ENCODE measurements around the gene TFAP2C. TPM values are rescaled to one million over a fixed set of nuclear protein-coding genes. Genes with fewer than 3 reads are reported as not detected.
A peak's percentile ranks its signal among the peaks of the same experiment; 100 is the strongest.

TFAP2C gene
- total RNA-seq (2021) (27.8 and 34.8 TPM in 2 replicates), Bru-seq, nascent RNA (percentile 90 among the genes with signal in this experiment), BruChase-seq, experiment 1, labeled RNA remaining after a 2-hour chase (percentile 94 among the genes with signal in this experiment), BruChase-seq, experiment 2, labeled RNA remaining after a 6-hour chase (percentile 86 among the genes with signal in this experiment)
- long read RNA-seq, transcript TFAP2C-201 (7 exons, 2,866 nt): major isoform, 63 of 91 reads
- long read RNA-seq, partial matches to known transcripts: 13 of 91 reads
- long read RNA-seq, other reads (novel, unspliced or antisense): 15 of 91 reads

DNA sequence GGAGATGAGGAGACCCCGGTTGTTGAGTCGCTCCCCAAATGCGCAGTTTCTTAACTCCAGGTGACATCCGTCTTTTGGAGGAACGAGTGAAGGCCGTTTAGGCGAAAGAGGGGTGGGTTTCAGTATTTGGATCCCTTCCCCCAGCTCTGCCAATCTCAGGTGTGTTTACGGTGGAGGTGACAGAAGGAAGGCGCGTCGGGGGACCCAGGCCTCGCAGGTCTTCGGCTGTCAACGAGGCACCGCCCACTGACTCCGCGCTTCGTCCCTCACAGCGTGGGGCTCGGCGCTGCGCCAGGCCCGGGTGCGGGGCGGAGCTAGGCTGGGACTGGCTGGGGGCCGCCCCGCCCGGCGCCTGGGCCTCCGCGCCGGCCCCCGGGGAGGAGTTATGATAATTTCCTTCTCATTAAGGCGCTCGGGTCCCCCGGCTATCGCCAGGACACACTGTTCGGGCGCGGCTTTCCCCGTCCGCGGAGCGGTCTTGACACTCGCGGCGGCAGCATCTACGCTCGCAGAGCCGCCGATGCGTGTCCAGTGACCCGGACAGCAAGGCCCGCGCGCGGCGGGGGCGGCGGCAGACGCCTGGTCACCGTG, at the start of gene TFAP2C:
TSS of gene TFAP2C (plus strand) at position 434 of the 591 bp plus-strand sequence. CDS start 239 bp downstream, outside the sequence.
- Histone ChIP-seq H3K4me2 (peak within 1 kb of the TSS; percentile 99), H3K36me3 (ENCODE audit: low read depth) (peaks cover 24% of the 10 kb centered on the region; the same call in 1 of the 2 replicates), H3K27ac (peak within 1 kb of the TSS; percentile 70), H3F3A (ENCODE audit: insufficient read depth, low read depth) (peaks cover 17% of the 10 kb centered on the region; the same call in 1 of the 2 replicates), H3K9me2 (ENCODE audit: insufficient read depth) (no peaks in the 10 kb centered on the region), H3K79me2 (ENCODE audit: low read depth) (peaks cover 85% of the 10 kb centered on the region), H4K20me1 (ENCODE audit: insufficient read depth) (peaks cover 10% of the 10 kb centered on the region), H3K4me1 (replicated peaks; ENCODE audit: insufficient read depth) (peaks cover 61% of the 10 kb centered on the region), H2AFZ (peak within 1 kb of the TSS; percentile 85), H3K27me3 (ENCODE audit: insufficient read depth, low read depth) (no peaks in the 10 kb centered on the region), H3K9me3 (ENCODE audit: insufficient read depth, low read depth) (no peaks in the 10 kb centered on the region), H3K4me3 (peak within 1 kb of the TSS; percentile 100)
- TF ChIP-seq, protein P1, sequence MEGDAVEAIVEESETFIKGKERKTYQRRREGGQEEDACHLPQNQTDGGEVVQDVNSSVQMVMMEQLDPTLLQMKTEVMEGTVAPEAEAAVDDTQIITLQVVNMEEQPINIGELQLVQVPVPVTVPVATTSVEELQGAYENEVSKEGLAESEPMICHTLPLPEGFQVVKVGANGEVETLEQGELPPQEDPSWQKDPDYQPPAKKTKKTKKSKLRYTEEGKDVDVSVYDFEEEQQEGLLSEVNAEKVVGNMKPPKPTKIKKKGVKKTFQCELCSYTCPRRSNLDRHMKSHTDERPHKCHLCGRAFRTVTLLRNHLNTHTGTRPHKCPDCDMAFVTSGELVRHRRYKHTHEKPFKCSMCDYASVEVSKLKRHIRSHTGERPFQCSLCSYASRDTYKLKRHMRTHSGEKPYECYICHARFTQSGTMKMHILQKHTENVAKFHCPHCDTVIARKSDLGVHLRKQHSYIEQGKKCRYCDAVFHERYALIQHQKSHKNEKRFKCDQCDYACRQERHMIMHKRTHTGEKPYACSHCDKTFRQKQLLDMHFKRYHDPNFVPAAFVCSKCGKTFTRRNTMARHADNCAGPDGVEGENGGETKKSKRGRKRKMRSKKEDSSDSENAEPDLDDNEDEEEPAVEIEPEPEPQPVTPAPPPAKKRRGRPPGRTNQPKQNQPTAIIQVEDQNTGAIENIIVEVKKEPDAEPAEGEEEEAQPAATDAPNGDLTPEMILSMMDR (conservative IDR thresholded peaks at IDR 0.05): no peak
- TF ChIP-seq EZH2 (IDR thresholded peaks at IDR 0.05; ENCODE audit: low read depth): no peak
- peak; percentile 78 to 92 for DNase-seq
- intact Hi-C loops (cut with micrococcal nuclease; ENCODE audit: unreplicated experiment): loop anchor here (1.0 to 10.0 kb wide), 6 partner anchors 60 to 697 kb away; no protein-coding TSS in a partner anchor
- BruUV-seq (replicated peaks): no TSS peak
- POLR2A ChIA-PET (ENCODE audit: unreplicated experiment): interaction anchor here (0.6 to 0.7 kb wide), 4 partner anchors 22 to 698 kb away, joined by 5 to 8 read pairs (median 6); no protein-coding TSS in a partner anchor
- CTCF ChIA-PET: interaction anchor here (0.9 to 2.2 kb wide), 3 partner anchors 22 to 78 kb away, joined by 3 to 10 read pairs (median 6); no protein-coding TSS in a partner anchor

DNA sequence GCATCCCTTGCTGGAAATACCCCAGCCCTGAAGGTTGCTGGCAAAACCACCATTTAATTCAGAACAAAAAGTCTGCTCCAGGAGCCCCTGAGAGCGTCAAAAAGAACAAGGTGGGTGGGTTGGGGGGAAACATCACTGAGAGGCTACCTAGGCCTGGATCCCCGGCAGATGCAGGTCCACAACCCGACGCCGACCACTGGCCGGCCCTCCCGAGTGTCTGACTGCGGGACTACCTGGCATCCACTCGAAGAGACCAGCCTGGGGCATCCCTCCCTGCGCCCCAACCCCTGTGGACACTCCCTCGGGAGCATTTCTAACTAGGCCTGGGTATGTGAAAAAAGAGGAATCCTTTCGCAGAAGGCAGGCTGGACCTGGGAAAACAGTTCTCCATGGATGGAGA, 48.9 kb upstream of the TFAP2C start:
- Histone ChIP-seq H3K36me3 (ENCODE audit: low read depth) (no peaks in the 10 kb centered on the region), H3K79me2 (ENCODE audit: low read depth) (no peaks in the 10 kb centered on the region), H3K9me3 (ENCODE audit: insufficient read depth, low read depth) (no peaks in the 10 kb centered on the region), H3F3A (ENCODE audit: insufficient read depth, low read depth) (peaks cover 8% of the 10 kb centered on the region), H4K20me1 (ENCODE audit: insufficient read depth) (no peaks in the 10 kb centered on the region), H3K4me3 (no peak overlapping the region), H2AFZ (no peak overlapping the region), H3K27me3 (ENCODE audit: insufficient read depth, low read depth) (no peaks in the 10 kb centered on the region), H3K27ac (no peak overlapping the region; the same call in 1 of the 2 replicates), H3K4me1 (replicated peaks; ENCODE audit: insufficient read depth) (peaks cover 17% of the 10 kb centered on the region), H3K9me2 (ENCODE audit: insufficient read depth) (no peaks in the 10 kb centered on the region), H3K4me2 (peak overlapping the region; percentile 42; the same call in 1 of the 2 replicates)
- CTCF ChIA-PET: no interaction called here
- POLR2A ChIA-PET (ENCODE audit: unreplicated experiment): no interaction called here
- TF ChIP-seq EZH2 (IDR thresholded peaks at IDR 0.05; ENCODE audit: low read depth): no peak
- TF ChIP-seq, protein P1 (conservative IDR thresholded peaks at IDR 0.05): no peak
- DNase-seq: no peak
- intact Hi-C loops (cut with micrococcal nuclease; ENCODE audit: unreplicated experiment): no loop called here
- BruUV-seq (replicated peaks): no TSS peak

DNA sequence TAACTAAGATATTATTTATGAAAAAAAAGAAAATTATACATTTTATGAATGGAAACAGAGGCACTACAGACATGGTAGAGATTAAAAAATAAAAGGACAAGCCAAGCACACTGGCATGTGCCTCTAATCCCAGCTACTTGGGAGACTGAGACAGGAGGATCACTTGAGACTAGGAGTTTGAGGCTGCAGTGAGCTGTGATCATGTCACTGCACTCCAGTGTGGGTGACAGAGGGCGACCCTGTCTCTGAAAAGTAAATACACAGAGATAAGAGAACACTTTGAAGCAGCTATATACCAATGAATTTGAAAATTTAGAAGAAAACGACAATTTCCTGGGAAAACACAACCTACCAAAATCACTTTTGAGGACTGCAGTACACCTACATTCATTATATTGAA, 47.4 kb upstream of the TFAP2C start:
- POLR2A ChIA-PET (ENCODE audit: unreplicated experiment): no interaction called here
- Histone ChIP-seq H3K9me2 (ENCODE audit: insufficient read depth) (no peaks in the 10 kb centered on the region), H3K4me1 (replicated peaks; ENCODE audit: insufficient read depth) (peaks cover 17% of the 10 kb centered on the region), H3K27ac (no peak overlapping the region), H3K27me3 (ENCODE audit: insufficient read depth, low read depth) (no peaks in the 10 kb centered on the region), H3K36me3 (ENCODE audit: low read depth) (no peaks in the 10 kb centered on the region), H3K4me3 (no peak overlapping the region), H4K20me1 (ENCODE audit: insufficient read depth) (no peaks in the 10 kb centered on the region), H3K4me2 (no peak overlapping the region), H3F3A (ENCODE audit: insufficient read depth, low read depth) (peaks cover 9% of the 10 kb centered on the region), H2AFZ (no peak overlapping the region), H3K79me2 (ENCODE audit: low read depth) (no peaks in the 10 kb centered on the region), H3K9me3 (ENCODE audit: insufficient read depth, low read depth) (no peaks in the 10 kb centered on the region)
- no peak for DNase-seq
- CTCF ChIA-PET: no interaction called here
- no peak for TF ChIP-seq EZH2 (IDR thresholded peaks at IDR 0.05; ENCODE audit: low read depth)
- TF ChIP-seq, protein P1 (conservative IDR thresholded peaks at IDR 0.05): no peak
- BruUV-seq (replicated peaks): no TSS peak
- intact Hi-C loops (cut with micrococcal nuclease; ENCODE audit: unreplicated experiment): no loop called here
